C4-2B (cell line): ENCODE results near the gene COMTD1.
"Not testable (repeated sequence)": the region's sequence is repeated elsewhere in the genome, so short reads cannot be mapped to it uniquely, and the experiment has no call there.

Experiments used
- H3K27ac ChIP-seq: fragments of 450-650 bp; 2 replicates; pipeline ENCODE4 v1.5.1; 2017
- CTCF ChIP-seq: fragments of 450-650 bp; conservative IDR thresholded peaks from 2 replicates; pipeline ENCODE4 v1.5.1; 2017; ENCODE audit warnings: mild to moderate bottlenecking
- ZFX ChIP-seq: fragments of 450-650 bp; IDR thresholded peaks from 2 replicates; pipeline ENCODE4 v1.6.1; 2017

Gene COMTD1

GRCh38 chr10:75197906-75198305, 37.9 kb downstream of the COMTD1 start:
- TF ChIP-seq CTCF (no peak), ZFX (no peak)

GRCh38 chr10:75197066-75197465, 38.7 kb downstream of the COMTD1 start:
- H3K27ac ChIP-seq, result no peak overlapping the region
- TF ChIP-seq CTCF (no peak), ZFX (no peak)

More at GRCh38 chr10:75197906-75198305, 37.9 kb downstream of the COMTD1 start:
- no peak overlapping the region for H3K27ac ChIP-seq

GRCh38 chr10:75195035-75195763, 40.6 kb downstream of the COMTD1 start:
- TF ChIP-seq CTCF (no peak), ZFX (no peak)
- H3K27ac ChIP-seq, result no peak overlapping the region

GRCh38 chr10:75194625-75195024, 41.1 kb downstream of the COMTD1 start:
- H3K27ac ChIP-seq, result not testable (repeated sequence)

GRCh38 chr10:75191821-75192568, 43.8 kb downstream of the COMTD1 start:
- peak overlapping the region; percentile 22 for H3K27ac ChIP-seq

GRCh38 chr10:75189266-75190096, 46.3 kb downstream of the COMTD1 start:
- TF ChIP-seq CTCF (no peak), ZFX (no peak)
- no peak overlapping the region for H3K27ac ChIP-seq

More at GRCh38 chr10:75191821-75192568, 43.8 kb downstream of the COMTD1 start:
- TF ChIP-seq CTCF (no peak), ZFX (no peak)

GRCh38 chr10:75188522-75188921, 47.2 kb downstream of the COMTD1 start:
- H3K27ac ChIP-seq, result not testable (repeated sequence)

GRCh38 chr10:75187961-75188426, 47.8 kb downstream of the COMTD1 start:
- TF ChIP-seq ZFX (no peak), CTCF (peak; percentile 86)

More at GRCh38 chr10:75187961-75188426, 47.8 kb downstream of the COMTD1 start:
- H3K27ac ChIP-seq, result no peak overlapping the region
